ENCODE results near the gene AHRR.

DNA sequence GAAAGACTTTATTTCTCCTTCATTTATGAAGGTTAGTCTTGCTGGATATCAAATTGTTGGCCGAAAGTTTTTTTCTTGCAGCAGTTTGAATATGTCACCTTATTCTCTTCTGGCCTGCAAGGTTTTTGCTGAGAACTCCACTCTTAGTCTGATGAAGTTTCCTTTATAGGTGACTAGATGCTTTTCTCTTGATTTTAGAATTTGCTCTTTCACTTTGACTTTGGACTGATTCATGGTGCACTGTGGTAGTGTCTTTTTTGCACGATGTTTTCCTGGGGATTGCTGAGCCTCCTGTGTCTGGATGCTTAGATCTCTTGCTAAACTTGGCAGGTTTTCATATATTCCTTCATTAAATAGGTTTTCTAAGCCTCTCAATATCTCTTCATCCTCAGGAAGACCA is 12.4 kb downstream of the AHRR start:
- TF ChIP-seq, protein P1, sequence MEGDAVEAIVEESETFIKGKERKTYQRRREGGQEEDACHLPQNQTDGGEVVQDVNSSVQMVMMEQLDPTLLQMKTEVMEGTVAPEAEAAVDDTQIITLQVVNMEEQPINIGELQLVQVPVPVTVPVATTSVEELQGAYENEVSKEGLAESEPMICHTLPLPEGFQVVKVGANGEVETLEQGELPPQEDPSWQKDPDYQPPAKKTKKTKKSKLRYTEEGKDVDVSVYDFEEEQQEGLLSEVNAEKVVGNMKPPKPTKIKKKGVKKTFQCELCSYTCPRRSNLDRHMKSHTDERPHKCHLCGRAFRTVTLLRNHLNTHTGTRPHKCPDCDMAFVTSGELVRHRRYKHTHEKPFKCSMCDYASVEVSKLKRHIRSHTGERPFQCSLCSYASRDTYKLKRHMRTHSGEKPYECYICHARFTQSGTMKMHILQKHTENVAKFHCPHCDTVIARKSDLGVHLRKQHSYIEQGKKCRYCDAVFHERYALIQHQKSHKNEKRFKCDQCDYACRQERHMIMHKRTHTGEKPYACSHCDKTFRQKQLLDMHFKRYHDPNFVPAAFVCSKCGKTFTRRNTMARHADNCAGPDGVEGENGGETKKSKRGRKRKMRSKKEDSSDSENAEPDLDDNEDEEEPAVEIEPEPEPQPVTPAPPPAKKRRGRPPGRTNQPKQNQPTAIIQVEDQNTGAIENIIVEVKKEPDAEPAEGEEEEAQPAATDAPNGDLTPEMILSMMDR (conservative IDR thresholded peaks at IDR 0.05 in 1 of 2, IDR thresholded peaks at IDR 0.05 in 1 of 2; ENCODE audit: low read depth in 1 of 2, low read length in 2 of 2) = no peak
- TF ChIP-seq EZH2 (IDR thresholded peaks at IDR 0.05; ENCODE audit: low read length, missing control alignments) = no peak

Measured in fibroblast of lung (primary cell).